Nephron progenitor cell (in vitro differentiated cells): ENCODE results near the gene NFATC1.

Experiments used
- DNase-seq: peaks from one replicate; pipeline ENCODE4 v3.0.0; 2021
- H3K27ac Mint-ChIP-seq: 2 replicates; pipeline ENCODE4 v1.8.0; 2021; ENCODE audit warnings: mild to moderate bottlenecking, moderate library complexity, mixed read lengths
- H3K27me3 Mint-ChIP-seq: 2 replicates; pipeline ENCODE4 v1.8.0; 2021; ENCODE audit warnings: mild to moderate bottlenecking, low read depth, mixed read lengths; ENCODE audit not compliant: poor library complexity
- H3K36me3 Mint-ChIP-seq: 2 replicates; pipeline ENCODE4 v1.8.0; 2021; ENCODE audit warnings: low read depth, mixed read lengths
- H3K4me1 Mint-ChIP-seq: 2 replicates; pipeline ENCODE4 v1.8.0; 2021; ENCODE audit warnings: mixed read lengths
- H3K4me3 Mint-ChIP-seq: 2 replicates; pipeline ENCODE4 v1.8.0; 2021; ENCODE audit warnings: mild to moderate bottlenecking, moderate library complexity, mixed read lengths
- H3K9me3 Mint-ChIP-seq: 2 replicates; pipeline ENCODE4 v1.8.0; 2021; ENCODE audit warnings: mild to moderate bottlenecking, moderate library complexity, mixed read lengths
- TF ChIP-seq, protein P1 (sequence below): fragments of 200-600 bp; sonication (generic); IDR thresholded peaks from 2 replicates; pipeline ENCODE4 v1.5.0; 2021; ENCODE audit warnings: antibody characterized with exemption

Gene NFATC1

DNA sequence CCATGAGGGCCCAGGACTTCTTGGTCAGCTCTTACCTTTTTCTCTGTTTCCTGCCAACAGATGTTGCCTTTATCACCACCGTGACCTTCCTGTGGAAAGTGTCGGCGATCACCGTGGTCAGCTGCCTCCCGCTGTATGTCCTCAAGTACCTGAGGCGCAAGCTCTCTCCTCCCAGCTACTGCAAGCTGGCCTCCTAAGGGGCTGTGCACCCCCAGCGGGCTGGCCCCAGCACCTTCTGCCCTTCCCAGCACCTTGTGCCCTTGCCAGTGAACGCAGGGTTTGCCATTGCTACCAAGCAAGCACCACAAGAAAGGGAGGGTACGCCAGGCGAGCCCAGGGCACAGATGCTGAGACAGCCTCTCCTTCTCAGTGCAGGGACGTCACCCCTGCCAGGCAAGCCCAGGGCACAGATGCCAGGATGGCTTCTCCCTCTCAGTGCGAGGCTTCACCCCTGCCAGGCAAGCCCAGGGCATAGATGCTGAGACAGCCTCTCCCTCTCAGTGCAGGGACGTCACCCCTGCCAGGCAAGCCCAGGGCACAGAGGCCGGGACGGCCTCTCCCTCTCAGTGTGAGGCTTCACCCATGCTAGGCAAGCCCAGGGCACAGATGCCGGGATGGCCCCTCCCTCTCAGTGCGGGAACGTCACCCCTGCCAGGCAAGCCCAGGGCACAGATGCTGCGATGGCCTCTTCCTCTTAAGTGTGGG is 18.4 kb upstream of the NFATC1 start:
- TF ChIP-seq, protein P1, sequence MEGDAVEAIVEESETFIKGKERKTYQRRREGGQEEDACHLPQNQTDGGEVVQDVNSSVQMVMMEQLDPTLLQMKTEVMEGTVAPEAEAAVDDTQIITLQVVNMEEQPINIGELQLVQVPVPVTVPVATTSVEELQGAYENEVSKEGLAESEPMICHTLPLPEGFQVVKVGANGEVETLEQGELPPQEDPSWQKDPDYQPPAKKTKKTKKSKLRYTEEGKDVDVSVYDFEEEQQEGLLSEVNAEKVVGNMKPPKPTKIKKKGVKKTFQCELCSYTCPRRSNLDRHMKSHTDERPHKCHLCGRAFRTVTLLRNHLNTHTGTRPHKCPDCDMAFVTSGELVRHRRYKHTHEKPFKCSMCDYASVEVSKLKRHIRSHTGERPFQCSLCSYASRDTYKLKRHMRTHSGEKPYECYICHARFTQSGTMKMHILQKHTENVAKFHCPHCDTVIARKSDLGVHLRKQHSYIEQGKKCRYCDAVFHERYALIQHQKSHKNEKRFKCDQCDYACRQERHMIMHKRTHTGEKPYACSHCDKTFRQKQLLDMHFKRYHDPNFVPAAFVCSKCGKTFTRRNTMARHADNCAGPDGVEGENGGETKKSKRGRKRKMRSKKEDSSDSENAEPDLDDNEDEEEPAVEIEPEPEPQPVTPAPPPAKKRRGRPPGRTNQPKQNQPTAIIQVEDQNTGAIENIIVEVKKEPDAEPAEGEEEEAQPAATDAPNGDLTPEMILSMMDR = no peak
- Mint-ChIP-seq H3K4me3 (no peak overlapping the region), H3K27me3 (peaks cover 6% of the 10 kb centered on the region), H3K4me1 (peaks cover 8% of the 10 kb centered on the region), H3K9me3 (no peaks in the 10 kb centered on the region), H3K36me3 (peaks cover 37% of the 10 kb centered on the region), H3K27ac (no peak overlapping the region)
- no peak for DNase-seq

DNA sequence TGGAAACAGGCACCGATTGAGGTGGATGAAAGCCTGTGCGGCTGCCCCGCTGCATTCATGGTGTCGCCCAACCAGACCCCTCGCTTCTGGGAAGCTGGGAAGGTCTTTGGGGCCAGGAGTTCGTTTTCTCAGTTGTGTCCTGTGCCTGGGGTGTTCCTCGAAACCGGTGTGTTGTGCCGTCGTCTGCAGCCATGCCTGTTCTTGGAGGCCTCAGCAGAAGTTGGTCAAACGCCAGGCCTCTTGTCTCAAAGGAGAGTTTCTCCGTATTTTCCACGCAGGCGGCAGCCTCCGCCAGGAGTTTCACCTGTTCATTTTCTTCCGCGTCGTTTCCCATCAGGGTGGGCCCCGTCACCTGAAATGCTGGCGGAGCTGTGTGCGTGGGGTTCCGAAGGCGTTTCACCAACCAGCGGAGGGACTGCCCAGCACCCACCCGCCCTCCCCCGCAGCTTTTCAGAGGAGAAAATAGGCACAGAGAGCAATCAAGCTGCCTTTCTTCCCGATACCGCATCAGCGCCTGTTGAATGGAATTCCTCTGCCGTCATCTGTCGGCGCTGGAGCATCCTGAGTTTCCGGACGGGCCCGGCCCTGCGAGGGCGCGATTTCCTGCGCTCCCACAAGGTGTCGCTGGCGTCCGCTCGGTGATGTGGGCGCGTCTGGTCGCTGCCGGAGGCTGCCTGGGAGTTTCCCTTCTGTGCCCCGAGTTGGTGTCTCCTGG is 17.0 kb upstream of the NFATC1 start:
- no peak overlapping the region for H3K27ac Mint-ChIP-seq
- TF ChIP-seq, protein P1 = peak; percentile 99
- peaks cover 6% of the 10 kb centered on the region for H3K27me3 Mint-ChIP-seq
- no peaks in the 10 kb centered on the region for H3K9me3 Mint-ChIP-seq
- peaks cover 8% of the 10 kb centered on the region for H3K4me1 Mint-ChIP-seq
- peaks cover 25% of the 10 kb centered on the region for H3K36me3 Mint-ChIP-seq
- peak; percentile 92 for DNase-seq
- peak overlapping the region; percentile 32 for H3K4me3 Mint-ChIP-seq

DNA sequence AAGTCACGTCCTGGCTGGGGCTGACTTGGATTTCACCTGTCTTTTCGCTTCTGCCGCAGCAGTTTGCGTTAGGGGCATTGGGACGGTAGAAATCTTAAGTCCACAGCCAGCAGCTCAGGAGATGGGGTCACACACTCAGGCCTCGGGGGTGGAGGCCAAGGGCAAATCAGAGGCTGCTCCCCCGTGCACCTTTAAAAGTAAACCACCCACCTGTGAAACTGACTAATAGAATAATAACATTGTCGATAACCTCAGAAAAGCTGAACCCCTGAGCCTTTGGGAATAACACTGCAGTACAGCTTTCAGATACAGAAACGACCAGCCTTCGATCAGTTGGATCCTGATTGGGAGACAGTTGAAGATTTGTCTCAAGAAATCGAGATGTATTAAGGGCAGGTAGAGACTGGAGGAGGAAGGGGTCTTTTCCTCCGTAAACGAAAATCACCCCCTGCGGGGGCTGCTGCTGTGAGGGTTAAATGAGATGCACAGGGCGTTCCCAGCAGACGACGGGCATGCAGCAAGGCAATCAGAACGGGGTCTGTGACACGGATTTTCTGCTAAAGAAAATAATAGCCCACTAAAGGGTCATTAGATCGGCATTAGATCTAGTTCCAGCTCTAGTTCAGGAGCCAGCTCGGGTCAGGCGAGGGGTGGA is 16.4 kb upstream of the NFATC1 start:
- Mint-ChIP-seq H3K9me3 (no peaks in the 10 kb centered on the region), H3K4me3 (no peak overlapping the region), H3K27ac (no peak overlapping the region), H3K27me3 (peaks cover 6% of the 10 kb centered on the region), H3K36me3 (peaks cover 20% of the 10 kb centered on the region), H3K4me1 (peaks cover 13% of the 10 kb centered on the region)
- DNase-seq = no peak
- TF ChIP-seq, protein P1 = peak; percentile 4

DNA sequence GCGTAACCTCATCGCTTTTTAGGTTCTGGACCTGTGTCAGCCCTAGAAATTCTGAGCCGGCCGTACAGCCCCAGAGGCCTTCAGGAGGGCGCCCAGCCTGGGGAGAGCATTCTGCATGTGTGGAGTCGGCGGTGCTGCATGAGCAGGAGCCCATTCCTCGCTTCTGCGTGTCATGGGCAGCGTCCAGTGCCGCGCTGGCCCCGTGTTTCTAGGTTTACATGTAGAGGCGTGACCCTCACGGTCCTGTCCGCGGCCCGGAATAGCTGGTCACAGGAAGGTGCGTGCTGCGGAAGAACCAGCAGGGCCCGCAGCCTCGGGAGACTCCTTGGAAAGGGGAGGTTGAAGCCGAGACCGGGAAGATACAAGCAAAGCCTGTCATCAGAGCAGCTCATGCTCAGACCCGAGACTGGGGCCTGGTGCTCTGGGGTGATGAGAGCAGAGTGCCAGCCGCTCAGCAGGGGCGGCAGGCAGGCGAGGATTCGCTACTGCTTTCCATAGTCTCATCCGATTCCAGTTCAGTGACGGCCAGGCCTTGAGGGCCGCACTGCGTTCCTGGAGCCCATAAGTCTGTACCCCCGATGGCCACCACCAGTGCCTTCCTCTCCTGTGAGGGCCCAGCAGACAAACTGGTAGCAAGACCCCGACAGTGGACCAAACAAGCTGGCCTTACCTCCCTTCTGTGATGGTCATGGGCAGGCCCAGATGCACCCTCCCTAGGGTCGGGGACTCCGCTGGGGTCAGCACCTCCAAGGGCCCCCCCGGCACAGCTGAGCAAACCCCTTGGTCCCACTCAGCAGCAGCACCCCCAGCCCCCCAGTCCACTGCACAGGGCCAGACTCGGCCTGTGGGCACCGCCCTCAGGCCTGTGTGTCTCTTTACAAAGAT is 15.6 kb upstream of the NFATC1 start:
- Mint-ChIP-seq H3K4me1 (peaks cover 16% of the 10 kb centered on the region), H3K36me3 (peaks cover 13% of the 10 kb centered on the region), H3K4me3 (no peak overlapping the region), H3K27ac (no peak overlapping the region), H3K9me3 (no peaks in the 10 kb centered on the region), H3K27me3 (peaks cover 6% of the 10 kb centered on the region)
- TF ChIP-seq, protein P1 = no peak
- DNase-seq = no peak

DNA sequence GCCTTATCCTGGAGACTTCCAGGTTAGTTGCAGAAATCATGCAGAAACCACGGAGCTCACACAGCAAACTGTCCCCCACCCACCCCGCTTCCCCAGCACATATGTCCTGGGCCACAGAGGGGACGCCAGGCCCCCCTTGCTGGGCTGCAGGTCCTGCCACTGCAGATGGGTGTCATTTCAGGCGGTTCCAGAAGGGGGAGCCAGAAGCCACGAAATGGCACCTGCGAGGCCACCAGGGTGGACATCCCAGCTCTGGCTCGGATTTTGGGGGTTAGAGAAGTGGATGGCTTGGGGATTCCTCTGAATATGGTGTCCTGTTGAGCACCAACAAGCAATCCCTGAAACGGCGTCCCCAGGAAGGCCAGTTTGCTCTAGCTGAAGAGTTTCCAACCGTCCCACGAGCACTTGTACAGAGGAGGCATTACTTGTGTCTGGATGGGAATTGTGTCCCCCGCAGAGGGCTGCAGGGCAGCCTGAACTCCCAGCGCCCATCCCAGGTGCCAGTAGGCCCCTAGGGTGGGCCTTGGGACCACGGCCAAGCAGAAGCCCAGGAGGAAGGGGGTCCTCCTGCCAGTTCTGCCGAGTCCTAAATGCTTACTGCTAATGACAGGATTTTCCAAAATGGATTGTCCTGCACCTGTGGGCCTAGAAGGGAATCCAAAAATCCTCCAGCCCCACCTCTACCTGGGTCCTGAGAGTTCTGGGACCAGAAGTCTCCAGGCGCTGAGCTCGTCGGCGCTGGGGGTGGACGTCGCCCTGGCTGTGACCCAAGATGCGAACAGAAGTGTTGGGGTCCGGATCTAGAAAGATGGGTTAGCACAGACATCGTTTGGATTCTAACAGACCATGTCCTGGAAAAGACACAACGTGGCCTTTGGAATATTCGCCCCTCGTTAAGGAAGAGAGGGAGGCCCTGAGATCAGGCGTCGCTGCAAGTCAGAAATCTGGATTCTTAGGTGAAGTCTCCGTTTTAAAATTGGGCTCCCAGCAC is 14.6 kb upstream of the NFATC1 start:
- TF ChIP-seq, protein P1 = peak; percentile 88
- Mint-ChIP-seq H3K4me1 (peaks cover 16% of the 10 kb centered on the region), H3K4me3 (no peak overlapping the region), H3K27ac (no peak overlapping the region), H3K36me3 (peaks cover 13% of the 10 kb centered on the region), H3K27me3 (peaks cover 6% of the 10 kb centered on the region), H3K9me3 (no peaks in the 10 kb centered on the region)
- peak; percentile 89 for DNase-seq
